Measurements from ENCODE around the gene NFRKB.

Gene NFRKB

GRCh38 chr11:129846508-129847335 is 48.7 kb downstream of the NFRKB start:
- no peak overlapping the region for H3K4me3 ChIP-seq (ENCODE audit: low read depth, low read length)
- TF ChIP-seq CTCF (conservative IDR thresholded peaks at IDR 0.05; ENCODE audit: low read depth, low read length), result no peak
- peak; percentile 97 for DNase-seq (ENCODE audit: low read depth)
